GM10266 (cell line): Measurements from ENCODE around the gene RPTOR.

Experiments used
- DNase-seq: peaks from one replicate; pipeline ENCODE4 v3.0.0; 2012; ENCODE audit errors: extremely low spot score
- TF ChIP-seq, protein P1 (sequence below): IDR thresholded peaks from 2 replicates; pipeline ENCODE4 v1.5.1; 2012; ENCODE audit warnings: mild to moderate bottlenecking, low read depth; ENCODE audit not compliant: control insufficient read depth, insufficient read depth; ENCODE audit errors: missing control alignments

The RPTOR gene

DNA sequence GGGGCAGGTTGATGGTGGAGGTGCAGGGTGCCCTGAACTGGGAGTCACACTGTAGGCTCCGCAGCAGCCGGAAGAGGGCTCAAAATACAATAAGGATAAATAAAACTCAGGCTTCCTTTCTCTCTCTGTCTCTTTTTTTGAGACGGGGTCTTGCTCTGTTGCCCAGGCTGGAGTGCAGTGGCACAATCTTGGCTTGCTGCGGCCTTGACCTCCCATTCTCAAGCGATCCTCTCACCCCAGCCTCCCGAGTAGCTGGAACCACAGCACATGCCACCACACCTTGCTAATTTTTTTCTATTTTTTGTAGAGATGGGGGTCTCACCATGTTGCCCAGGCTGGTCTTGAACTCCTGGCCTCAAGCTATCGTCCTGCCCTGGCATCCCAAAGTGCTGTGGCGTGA lies 35.3 kb upstream of the RPTOR start:
- TF ChIP-seq, protein P1, sequence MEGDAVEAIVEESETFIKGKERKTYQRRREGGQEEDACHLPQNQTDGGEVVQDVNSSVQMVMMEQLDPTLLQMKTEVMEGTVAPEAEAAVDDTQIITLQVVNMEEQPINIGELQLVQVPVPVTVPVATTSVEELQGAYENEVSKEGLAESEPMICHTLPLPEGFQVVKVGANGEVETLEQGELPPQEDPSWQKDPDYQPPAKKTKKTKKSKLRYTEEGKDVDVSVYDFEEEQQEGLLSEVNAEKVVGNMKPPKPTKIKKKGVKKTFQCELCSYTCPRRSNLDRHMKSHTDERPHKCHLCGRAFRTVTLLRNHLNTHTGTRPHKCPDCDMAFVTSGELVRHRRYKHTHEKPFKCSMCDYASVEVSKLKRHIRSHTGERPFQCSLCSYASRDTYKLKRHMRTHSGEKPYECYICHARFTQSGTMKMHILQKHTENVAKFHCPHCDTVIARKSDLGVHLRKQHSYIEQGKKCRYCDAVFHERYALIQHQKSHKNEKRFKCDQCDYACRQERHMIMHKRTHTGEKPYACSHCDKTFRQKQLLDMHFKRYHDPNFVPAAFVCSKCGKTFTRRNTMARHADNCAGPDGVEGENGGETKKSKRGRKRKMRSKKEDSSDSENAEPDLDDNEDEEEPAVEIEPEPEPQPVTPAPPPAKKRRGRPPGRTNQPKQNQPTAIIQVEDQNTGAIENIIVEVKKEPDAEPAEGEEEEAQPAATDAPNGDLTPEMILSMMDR = no peak
- no peak for DNase-seq

- DNase-seq = no peak
- TF ChIP-seq, protein P1 = no peak
Measured at GRCh38 chr17:80510132-80510531, 34.5 kb upstream of the RPTOR start.

GRCh38 chr17:80510772-80511171 lies 33.9 kb upstream of the RPTOR start:
- no peak for DNase-seq
- TF ChIP-seq, protein P1 = no peak

GRCh38 chr17:80511222-80512180 lies 33.1 kb upstream of the RPTOR start:
- TF ChIP-seq, protein P1 = peak; percentile 11
- no peak for DNase-seq

DNA sequence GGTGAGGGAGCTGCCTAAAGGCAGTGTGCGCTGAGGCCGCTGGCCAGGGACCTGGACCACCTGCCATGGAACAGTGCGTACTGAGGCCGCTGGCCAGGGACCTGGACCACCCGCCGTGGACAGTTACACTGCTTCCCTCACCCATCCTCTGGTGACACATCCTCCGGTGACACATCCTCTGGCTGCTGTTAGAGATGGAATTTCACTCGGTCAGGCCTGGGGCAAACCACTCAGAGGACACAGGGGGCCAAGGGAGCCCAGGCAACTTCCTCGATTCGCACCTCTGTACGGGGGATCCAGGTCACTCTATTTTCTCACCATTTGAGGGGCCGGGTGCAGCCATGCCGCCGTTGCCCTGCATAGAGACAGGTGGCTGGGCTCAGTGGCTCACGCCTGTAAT lies 32.4 kb upstream of the RPTOR start:
- TF ChIP-seq, protein P1 = no peak
- DNase-seq = no peak

- no peak for DNase-seq
- TF ChIP-seq, protein P1 = no peak
Measured at GRCh38 chr17:80513201-80513600, 31.4 kb upstream of the RPTOR start.

DNA sequence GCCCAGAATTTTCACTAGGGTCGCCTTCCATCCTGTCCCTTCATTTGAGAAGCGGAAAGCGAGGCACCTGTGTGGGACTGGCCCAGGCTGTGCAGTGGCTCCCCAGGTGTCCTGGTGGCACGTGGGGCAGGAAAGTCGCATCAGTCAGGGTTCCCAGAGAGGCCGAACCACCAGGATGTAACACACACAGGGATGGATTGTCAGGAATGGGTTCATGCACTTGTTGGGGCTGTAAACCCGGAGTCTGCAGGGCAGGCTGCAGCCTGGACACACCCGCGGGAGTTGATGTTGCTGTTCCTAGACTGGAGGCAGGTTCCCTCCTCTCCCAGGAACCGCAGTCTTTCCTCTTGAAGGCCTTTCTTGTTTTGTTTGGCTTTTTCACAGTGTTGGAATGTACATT lies 30.7 kb upstream of the RPTOR start:
- no peak for DNase-seq
- TF ChIP-seq, protein P1 = no peak
